Muscle of arm (tissue), 12 donors: ENCODE measurements around the gene EGR4. TPM values are rescaled to one million over a fixed set of nuclear protein-coding genes. Genes with fewer than 3 reads are reported as not detected.
"Not testable (repeated sequence)": the region's sequence is repeated elsewhere in the genome, so short reads cannot be mapped to it uniquely, and the experiment has no call there.

Source experiments
- DNase-seq: peaks from one replicate; pipeline ENCODE4 v3.0.0-alpha.2; 2013
- polyA plus RNA-seq, 12 donors: library from polyadenylated mRNA; unstranded; fragments of 120-200 nt; gene quantifications; one replicate each; pipeline ENCODE4 v1.2.1, GENCODE V29; 2013; ENCODE audit not compliant: insufficient read length in 12 of 12

EGR4 gene
- polyA plus RNA-seq, 12 donors, result 0.11 TPM; not detected in 11

DNA sequence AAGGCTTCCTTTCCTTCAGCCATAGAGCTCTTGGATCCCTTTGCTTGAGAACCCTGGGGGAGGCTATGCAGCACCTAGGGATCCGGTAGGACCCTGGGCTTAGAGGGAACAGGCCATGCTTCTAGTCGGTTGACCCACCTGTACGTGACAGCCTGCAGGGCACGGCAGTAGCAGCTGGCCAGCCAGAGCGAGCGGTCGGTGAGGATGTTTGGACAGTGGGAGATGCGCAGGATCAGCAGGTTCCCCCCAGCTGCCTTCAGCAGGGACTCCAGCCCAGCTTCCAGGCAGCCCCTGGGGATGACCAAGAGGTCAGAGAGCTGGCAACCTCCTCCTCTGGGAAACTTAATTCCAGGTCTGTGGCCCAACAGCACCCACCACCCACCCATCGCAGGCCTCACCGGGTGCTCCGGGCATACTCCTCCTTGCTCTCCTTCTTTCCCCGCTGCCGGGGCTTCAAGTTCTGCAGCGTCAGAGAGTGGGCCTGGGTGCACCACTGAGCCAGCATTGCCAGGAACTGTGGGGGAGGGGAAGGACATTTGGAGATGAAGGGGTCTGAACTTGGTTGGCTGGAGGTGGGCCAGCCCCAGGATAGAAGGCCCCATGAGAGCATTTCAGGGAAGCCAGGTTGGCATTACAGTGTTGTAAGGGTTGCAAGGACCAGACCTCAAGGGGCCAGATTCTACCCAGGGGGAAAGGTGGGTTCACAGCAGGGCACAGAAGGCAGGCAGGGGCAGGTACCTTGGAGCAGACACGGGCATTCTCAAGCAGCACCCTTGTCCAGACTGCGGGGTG, 29.6 kb downstream of the EGR4 start:
- no peak for DNase-seq

DNA sequence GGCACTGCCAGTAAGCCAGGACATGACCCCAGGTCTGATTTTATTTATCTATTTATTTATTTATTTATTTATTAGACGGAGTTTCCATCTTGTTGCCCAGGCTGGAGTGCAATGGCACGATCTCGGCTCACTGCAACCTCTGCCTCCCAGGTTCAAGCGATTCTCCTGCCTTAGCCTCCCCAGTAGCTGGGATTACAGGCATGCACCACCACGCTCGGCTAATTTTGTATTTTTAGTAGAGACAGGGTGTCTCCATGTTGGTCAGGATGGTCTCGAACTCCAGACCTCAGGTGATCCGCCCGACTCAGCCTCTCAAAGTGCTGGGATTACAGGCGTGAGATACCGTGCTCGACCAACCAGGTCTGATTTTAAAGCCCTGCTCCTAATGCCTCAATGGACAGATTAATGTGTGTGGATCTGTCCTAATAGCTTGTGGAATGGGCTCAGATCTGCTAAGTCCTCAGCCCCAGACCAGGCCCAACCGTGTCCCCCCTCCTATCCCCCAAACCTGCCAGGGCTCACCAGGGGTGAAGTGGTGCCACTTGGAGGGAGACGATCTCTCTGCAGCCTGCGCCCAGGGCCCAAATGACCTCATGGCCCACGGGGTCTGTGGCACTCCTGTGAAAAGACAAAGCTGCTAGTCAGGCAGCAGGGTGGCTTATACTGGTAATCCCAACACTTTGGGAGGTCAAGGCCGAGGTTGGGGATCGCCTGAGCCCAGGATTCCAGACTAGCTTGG, 30.5 kb downstream of the EGR4 start:
- DNase-seq, result not testable (repeated sequence)

DNA sequence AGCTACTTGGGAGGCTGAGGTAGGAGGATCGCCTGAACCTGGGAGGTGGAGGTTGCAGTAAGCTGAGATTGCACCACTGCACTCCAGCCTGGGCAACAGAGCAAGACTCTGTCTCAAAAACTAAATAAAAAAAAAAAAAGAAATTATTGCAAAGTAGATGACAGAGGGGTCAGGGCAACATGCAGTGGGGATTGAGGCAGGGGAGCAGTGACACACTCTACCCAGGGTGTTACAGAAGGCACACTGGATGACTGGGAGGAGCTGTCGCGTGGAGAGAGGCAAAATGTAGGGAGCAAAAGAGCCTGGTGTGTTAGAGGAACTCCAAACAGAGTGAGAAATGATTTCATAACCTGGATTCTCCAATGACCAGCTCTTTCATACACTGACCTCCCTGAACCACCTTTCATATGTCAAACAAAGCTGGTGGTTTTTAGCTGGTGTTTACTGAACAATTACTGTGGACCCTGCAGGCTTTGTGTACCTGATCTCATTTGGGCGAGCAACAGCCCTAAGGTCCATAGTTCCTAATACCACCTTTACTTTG, 31.2 kb downstream of the EGR4 start:
- no peak for DNase-seq

DNA sequence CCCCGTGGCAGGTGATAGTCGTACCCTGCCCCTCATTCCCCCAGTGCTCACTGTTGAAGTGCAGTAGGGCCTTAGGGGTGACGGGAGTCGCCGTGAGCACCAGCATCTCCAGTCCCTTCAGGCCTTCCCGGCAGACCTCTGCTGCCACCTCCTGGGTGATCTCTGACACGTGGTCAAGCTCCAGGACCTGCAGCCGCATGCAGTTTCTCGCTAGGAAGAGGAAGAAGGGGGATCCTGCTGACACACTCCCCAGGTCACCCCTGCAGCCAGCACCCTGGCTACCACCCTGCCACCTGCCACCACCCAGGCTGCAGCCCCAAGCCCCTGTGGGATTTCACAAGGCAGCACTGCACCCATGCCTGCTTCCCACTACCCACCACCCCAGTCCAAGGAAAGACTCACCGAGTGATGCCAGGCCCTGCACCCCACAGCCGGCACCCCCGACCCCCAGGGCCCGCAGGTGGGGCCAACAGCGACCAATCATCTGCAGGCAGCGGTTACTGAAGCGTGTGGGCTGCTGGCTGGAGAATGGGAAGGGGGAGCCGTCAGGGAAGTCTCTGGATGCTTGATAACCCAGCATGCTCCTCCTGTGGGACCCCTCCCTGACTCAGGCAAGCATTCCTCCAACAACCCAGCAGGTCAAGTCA, 32.9 kb downstream of the EGR4 start:
- DNase-seq, result no peak

DNA sequence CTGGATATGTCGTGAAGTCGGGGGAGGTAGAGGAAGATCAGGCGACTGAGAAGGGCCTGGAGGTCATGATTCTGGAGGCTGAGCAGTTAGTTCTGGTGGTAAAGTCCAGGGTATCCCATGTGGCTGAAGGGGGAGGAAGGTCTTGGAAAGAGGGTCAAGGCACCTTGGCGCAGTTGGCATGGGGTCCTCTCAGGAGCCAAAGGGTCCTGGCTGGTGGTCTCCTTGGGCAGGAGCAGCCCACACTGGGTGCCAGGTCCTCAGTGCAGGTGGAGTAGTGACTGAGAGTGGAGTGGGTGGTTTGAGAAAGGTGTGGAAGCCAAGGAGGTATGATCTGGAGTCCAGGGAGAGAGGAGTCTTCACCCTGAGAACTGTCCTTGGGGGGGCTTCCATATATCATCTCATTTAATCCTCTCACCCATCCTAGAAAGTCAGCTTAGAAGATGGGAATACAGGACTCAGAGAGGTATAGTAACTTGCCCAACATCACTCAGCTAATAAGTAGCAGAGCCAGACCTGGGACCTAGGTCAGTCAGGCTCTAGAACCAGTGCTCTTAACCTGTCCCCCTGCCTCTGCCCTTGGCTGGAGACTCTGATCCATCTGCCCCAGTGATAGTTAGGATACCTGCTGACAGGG, 33.5 kb downstream of the EGR4 start:
- DNase-seq, result no peak

DNA sequence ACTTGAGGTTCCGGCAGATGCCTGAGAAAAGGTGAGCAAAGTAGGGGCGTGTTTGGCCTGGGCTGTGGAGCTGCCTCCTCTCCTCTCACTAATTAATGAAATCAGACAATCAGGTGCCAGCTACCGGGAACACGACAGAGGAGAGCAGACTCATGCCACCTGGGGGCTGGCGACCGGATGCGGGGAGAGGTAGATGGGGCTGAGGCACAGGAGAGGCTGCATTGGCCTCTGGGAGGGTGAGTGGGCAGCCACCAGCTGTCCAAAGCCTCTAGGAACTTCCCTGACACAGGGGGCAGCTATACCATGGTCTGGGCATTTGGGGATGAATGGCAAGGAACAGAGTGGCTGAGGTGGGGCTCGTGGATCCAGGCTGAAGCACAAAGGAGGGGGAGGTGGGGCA, 34.1 kb downstream of the EGR4 start:
- DNase-seq, result no peak

DNA sequence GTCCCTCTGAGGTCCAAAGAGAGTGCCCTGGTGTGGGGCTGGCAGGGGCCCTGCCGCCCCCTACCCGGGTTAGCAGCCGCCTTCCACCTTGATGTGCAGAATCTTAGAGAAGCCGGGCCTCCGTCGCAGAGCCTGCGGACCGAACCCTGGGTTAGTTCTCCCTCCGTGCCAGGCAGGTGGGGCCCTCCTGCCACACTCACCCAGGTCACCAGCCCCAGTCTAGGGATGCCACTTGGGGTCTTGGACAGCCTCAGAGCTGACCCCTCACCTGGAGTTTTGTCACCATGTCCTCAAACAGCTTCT, 34.5 kb downstream of the EGR4 start:
- DNase-seq, result no peak

DNA sequence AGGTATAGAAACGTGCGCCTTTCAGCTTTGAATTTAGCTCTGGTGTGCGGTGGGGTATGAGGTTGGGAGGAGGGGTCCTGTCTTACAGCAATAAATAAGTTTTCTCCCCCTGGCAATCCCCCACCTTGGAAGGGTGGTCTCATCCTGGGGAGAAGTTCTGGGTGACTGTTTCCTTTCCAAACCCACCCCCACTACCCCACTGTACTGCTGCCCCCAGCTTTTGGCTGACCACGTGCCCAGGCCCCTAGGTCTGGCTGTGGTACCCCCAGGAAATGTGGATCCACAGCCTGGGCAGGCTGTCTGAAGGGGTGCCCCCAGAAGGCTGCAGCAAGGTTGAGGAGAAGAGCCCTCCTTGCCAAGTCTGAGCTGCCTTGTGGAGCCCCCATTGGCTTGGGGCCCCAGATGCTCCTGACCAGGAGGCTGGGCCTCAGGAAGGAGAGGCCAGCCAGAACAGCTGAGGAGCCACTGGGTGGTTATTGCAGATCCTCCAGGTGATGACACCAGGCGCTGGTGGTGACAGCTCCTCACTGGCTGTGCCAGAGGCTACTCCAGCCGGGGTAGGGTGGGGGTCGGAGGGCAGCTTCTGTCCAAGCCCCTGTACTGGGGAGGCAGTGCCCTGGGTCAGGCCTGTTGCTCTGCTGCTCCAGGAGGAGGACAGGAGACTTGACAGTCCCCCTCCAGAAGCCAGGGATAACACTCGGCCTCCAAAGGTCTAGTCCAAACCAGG, 35.0 kb downstream of the EGR4 start:
- DNase-seq, result no peak

DNA sequence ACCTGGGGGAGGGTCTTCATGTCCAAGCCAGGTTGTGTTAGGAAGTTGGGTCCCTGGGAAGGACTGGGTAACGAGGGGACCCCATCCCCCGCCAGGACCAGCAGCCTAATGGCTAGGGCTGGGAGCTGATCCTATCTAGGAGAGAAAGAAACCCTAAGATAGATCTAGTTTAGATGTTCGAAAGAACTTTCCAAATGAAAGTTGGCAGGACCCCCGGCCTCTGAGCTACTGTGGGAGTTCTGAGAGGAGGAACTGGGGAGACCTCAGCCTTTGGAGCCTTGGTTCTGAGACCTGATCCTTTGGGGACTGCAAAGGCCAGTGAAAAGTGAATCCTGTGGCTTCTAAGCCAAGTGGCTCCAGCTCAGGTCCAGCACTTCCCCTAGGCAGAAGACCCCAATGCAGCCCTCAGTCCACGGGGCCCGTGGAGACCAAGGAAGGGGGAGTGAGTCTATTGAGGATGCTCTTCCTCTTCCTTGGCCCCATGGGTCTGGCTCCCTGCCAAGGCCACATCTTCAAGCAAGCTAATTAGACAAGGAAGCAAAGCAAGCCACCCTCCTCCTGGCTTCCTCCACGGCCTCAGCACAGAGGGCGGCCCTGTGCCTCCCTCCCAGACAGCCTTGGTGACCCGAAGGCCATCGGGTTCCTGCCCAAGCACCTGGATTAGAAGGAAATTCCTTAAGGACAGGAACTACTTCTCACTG, 35.8 kb downstream of the EGR4 start:
- DNase-seq, result no peak

DNA sequence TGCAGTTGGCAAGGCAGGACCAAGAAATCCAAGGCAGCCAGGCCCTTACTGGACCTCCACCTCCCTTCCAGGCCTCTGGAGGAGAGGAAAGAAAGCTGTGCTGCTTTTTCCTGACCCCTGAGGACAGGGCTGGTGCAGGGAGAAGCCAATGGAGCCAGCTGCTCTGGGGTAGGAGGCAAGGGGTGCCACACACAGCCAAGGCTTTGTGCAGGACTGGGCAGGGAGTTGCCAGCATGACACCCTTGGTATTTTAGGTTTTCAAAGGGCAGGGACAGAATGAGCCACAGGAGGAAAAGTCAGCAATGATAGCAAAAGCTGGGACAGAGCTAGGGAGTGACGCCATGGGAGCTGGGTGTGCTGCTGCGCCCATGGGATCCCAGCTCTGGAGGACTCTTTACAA, 36.3 kb downstream of the EGR4 start:
- no peak for DNase-seq

DNA sequence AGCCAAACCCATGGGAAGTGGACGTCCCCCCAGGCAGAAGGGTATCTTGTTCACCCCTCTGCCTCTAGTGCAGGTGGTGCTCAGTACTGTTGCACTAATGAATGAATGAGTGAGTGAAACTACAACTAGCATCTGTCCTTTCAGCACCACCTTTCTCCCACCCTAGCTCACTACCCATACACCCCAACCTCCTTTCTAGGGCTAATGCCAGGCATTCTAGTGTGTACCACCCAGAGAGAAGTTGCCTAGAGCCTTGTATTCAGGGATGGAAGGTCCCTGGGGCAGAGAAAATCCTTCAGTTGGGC, 36.8 kb downstream of the EGR4 start:
- DNase-seq, result no peak

DNA sequence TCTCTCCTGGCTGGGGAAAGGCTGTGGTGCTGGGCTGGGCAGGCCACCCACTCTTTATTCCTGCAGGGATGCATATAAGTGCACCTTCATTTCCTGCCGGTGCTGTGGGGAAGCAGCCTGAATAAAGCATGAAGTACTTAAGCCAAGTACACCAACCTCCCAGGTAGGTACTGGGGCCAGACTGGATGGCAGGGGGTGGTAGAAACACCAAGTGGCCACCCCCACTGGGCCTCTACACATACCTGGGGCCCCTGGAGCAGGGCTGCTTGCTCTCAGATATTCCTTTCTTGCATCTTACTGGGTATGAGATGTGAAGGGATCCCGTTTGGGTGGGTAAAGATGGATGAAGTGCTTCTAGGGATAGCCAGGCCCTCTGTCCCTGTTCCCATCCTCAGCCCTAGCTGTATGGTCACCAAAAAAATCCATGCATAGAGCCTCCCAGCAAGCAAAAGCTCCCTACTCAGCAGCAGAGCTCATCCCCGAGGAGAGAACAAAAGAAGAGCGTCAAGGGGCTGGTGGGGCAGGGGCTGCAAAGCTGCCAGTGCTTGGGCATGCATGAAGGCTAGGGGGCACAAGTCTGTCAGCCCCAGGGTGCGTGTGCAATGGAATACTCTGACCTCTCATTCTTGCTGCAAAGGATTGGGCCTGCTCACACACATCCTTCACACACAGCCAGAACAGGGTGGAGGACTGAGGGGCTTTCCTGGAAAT, 37.3 kb downstream of the EGR4 start:
- DNase-seq, result no peak

DNA sequence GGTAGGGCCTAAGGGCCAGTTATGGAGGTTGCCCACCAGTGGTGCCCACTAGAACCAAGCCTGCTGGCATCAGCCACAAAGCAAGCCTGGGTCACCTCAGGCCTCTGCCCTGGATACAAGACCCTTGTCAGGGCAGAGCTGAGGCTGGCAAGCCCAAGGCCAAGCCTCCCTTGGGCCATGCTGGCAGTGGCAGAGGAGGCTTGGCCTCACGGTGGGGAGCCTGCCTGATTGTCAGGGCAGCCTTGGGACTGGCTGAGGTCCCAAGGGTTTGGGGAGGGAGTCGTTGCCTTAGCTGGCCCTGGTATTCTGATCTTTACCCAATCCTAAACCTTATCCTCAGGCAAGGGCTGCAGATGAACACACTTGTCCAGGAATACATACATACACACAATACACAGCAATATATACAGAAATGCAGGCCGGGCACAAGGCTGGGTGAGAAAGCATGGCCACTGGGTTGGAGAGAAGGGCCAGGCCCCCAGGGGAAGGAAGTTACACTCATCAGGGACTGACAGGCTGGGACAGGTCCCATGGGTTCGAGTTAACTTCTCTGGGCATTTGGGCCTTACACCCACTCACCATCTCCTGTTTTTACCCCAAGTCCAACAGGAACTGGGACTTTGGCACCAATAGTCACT, 38.2 kb downstream of the EGR4 start:
- DNase-seq, result no peak

DNA sequence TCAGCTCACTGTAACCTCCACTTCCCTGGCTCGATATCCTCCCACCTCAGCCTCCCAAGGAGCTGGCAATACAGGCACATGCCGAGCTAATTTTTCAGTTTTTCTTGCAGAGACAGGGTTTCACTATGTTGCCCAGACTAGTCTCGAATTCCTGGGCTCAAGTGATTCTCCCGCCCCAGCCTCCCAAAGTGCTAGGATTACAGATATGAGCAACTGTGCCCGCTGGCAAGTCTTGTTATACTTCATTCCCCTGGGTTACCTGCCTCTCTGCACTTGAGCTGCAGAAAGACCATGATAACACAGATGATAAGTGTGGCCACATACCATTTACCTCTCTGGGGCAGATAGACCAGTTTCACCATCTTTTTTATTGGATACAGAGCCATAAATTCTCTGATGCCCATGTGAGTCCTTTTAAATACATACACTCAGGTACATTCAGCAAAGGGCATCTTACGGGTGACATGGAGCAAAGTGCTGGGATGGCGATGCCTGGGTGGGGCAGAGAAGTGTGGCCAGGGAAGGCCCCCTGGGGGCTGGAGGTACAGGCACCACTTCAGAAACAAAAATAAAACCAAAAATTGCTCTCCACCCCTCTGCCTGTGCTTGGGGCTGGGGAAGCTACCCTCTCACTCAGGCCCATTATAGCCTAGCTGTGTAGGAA, 38.9 kb downstream of the EGR4 start:
- DNase-seq, result no peak

DNA sequence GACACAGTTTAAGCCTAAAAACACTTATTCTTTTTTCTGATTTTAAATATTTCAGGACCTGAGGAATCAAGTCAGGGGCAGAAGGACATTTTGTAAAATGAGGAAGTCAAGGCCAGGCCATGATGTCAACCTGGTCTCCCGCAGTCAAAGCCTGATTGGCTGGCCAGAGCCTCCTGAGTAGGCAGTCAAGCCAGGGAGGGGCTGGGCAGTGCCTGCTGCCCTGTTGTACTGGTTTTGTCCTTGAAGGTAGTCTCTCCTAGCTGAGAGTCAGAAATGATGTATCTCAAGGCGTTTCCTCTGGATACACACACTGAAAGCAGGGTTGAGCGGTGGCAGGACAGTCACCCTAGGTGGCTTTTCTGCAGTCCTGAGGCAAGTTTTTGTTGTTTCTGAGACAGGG, 39.4 kb downstream of the EGR4 start:
- no peak for DNase-seq

DNA sequence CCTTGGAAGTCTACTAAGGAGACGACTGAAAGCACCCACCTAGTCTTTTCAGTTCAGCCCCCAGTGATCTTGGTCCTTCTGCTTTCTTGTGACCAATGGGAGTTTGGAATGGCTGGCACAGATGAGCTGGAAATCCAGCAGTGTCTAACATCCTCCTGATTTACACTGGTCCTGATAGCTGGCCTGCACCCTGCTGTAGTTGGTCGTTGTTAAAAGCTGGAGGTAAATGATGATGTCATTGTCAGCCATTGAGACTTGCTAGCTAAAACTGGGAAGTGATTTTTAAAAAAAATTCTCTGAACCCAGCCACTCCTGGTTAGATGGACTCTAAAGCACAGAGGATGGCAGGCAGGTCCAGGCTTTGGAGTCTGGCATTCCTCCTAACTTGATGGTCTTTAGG, 39.9 kb downstream of the EGR4 start:
- no peak for DNase-seq

DNA sequence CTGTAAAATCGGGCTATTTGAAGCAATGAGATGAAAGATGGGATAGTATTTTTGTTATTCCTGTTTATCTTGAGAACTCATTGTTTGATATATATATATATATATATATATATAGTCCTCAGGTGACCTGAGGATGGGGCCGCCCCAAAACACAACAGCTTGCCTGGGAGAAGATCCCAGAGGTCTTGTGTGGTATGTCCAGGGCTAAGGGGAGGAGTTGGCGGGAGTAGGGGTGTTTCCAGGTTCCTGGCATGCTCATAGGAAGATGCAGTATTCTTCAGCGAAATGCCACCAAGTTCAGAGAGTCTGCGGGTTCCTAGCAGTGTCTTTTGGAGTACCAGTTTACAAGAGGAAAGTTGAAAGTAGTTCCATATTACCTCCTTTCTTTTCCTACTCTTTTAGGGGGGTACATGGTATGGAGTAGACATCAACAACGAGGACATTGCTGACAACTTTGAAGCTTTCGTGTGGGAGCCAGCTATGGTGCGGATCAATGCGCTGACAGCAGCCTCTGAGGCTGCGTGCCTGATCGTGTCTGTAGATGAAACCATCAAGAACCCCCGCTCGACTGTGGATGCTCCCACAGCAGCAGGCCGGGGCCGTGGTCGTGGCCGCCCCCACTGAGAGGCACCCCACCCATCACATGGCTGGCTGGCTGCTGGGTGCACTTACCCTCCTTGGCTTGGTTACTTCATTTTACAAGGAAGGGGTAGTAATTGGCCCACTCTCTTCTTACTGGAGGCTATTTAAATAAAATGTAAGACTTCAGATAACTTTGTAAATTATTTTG, 40.9 kb downstream of the EGR4 start:
- no peak for DNase-seq
